Mesangial cell (primary cell): ENCODE results near the gene RPL6. TPM values are rescaled to one million over a fixed set of nuclear protein-coding genes. Genes with fewer than 3 reads are reported as not detected.

Experiments used
- total RNA-seq: library from RNA; depleted of rRNA; stranded (reverse); fragments of >200 nt; gene quantifications from 2 replicates; pipeline ENCODE4 v1.2.3, GENCODE V29; 2015

RPL6 gene
- total RNA-seq, result 843 and 931 TPM in 2 replicates

DNA sequence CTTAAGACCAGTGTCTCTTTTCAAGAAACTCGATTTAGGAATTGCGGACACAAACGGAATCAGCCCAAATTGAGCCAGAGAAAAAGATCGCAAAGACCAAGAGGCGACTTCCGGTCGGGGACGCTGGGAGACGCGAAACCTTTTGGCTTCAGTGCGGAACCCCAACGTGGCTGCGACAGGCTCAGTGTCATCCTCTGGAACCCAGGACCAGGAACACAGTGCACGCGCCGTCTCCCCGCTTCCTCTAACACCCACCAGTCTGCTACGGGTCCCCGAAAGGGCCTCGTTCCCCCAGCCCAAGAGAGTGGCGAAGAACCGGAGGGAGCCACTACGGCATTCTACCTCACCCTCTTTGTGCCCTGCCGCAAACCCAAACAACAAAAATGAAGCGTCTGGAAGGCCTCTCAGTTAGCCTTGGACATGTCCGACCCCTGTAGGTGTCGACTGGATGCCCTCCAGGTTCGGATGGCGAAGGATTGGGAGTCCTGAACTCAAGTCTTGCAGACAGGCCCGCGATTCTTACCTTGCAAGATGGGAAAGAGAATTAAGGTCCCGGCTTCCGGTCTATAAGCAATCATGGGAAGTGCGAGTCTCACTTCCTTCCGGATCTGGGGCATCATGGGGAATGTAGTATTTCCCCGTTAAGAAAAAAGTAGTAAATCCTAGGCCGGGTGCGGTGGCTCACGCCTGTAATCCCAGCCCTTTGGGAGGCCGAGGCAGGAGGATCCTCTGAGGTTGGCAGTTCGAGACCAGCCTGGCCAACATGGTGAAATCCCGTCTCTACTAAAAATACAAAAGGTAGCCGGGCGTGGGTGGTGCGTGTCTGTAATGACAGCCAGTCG is at the start of gene RPL6:
Gene RPL6 (minus strand): TSS at position 542 of the 842 bp plus-strand sequence. CDS start 949 bp downstream, outside the sequence.

DNA sequence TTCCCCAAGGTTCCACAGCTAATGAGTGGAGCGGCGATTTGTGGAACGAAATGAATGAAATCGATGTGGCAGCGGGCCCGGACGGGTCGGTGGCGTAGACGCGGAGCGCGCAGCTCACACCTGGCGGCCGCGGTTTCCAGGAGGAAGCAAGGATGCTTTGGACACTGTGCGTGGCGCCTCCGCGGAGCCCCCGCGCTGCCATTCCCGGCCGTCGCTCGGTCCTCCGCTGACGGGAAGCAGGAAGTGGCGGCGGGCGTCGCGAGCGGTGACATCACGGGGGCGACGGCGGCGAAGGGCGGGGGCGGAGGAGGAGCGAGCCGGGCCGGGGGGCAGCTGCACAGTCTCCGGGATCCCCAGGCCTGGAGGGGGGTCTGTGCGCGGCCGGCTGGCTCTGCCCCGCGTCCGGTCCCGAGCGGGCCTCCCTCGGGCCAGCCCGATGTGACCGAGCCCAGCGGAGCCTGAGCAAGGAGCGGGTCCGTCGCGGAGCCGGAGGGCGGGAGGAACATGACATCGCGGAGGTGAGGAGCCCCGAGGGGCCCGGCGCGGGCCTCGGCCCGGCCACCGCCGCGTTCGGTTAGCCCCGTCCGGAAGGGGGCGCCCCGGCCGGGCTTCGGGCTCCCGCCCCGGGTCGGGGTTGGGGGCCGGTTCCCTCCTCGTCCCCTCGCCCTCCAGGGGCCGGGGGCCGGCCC is 9.3 kb upstream of the RPL6 start, which contains the start of gene PTPN11:
Gene PTPN11 (plus strand): TSS at position 340 of the 689 bp plus-strand sequence. CDS start 165 bp downstream, at position 505.

GRCh38 chr12:112381883-112382796 is 27.3 kb downstream of the RPL6 start, which contains the start of gene HECTD4:
Gene HECTD4, minus strand, starts transcription at chr12:112382431. Its CDS starts 303 bp downstream, at chr12:112382128.

Other genes with a start within 250 kb of the RPL6 start
- 13.5 and 21.8 TPM in 2 replicates for gene HECTD4, start 27.2 kb downstream of the RPL6 start, total RNA-seq
- 35.6 and 52.3 TPM in 2 replicates for gene PTPN11, start 9.3 kb upstream of the RPL6 start, total RNA-seq